GM18508 (cell line): ENCODE results near the gene DPF3.

Source experiments
- ATAC-seq: cut with Tn5 transposase; IDR thresholded peaks from one replicate; pipeline ENCODE4 v1.9.1; 2021; ENCODE audit warnings: moderate number of reproducible peaks; ENCODE audit not compliant: insufficient read depth, unreplicated experiment

DPF3 gene

GRCh38 chr14:72745991-72746980, 147.6 kb downstream of the DPF3 start:
- no peak for ATAC-seq

- no peak for ATAC-seq
Measured at GRCh38 chr14:72745546-72745945, 148.4 kb downstream of the DPF3 start.

- no peak for ATAC-seq
Measured at GRCh38 chr14:72744416-72745120, 149.3 kb downstream of the DPF3 start.

GRCh38 chr14:72743626-72744025, 150.3 kb downstream of the DPF3 start:
- no peak for ATAC-seq

- no peak for ATAC-seq
Measured at GRCh38 chr14:72742838-72743195, 151.1 kb downstream of the DPF3 start.

GRCh38 chr14:72742118-72742837, 151.6 kb downstream of the DPF3 start:
- ATAC-seq: no peak

- ATAC-seq: no peak
Measured at GRCh38 chr14:72741826-72742117, 152.1 kb downstream of the DPF3 start.

GRCh38 chr14:72740966-72741825, 152.7 kb downstream of the DPF3 start:
- no peak for ATAC-seq

- ATAC-seq: no peak
Measured at GRCh38 chr14:72740504-72740961, 153.4 kb downstream of the DPF3 start.

GRCh38 chr14:72739446-72740405, 154.2 kb downstream of the DPF3 start:
- no peak for ATAC-seq

GRCh38 chr14:72738161-72738611, 155.7 kb downstream of the DPF3 start:
- ATAC-seq: no peak

GRCh38 chr14:72737560-72737943, 156.3 kb downstream of the DPF3 start:
- ATAC-seq: no peak

- ATAC-seq: no peak
Measured at GRCh38 chr14:72736786-72737559, 156.9 kb downstream of the DPF3 start.

GRCh38 chr14:72736308-72736707, 157.6 kb downstream of the DPF3 start:
- no peak for ATAC-seq

GRCh38 chr14:72732022-72732780, 161.7 kb downstream of the DPF3 start:
- ATAC-seq: no peak

GRCh38 chr14:72731252-72732020, 162.5 kb downstream of the DPF3 start:
- ATAC-seq: no peak

- no peak for ATAC-seq
Measured at GRCh38 chr14:72730468-72730867, 163.4 kb downstream of the DPF3 start.
